Naive thymus-derived CD4-positive, alpha-beta T cell (primary cell): ENCODE measurements around the gene SMIM8. TPM values are rescaled to one million over a fixed set of nuclear protein-coding genes. Genes with fewer than 3 reads are reported as not detected.

Source experiments
- ATAC-seq: fragments of 150-1000 bp; cut with Tn5 transposase; 2 replicates; pipeline ENCODE4 v1.10.0; 2021; ENCODE audit warnings: mild to moderate bottlenecking, moderate library complexity
- CTCF ChIA-PET: fragments of 350-600 bp; sonication (Branson Sonifier 250); formaldehyde crosslinking; loops from one replicate; lab custom pipeline; 2021; ENCODE audit warnings: antibody characterized with exemption; lab: Charles Lee
- POLR2A ChIA-PET: fragments of 350-600 bp; sonication (Branson Sonifier 250); formaldehyde crosslinking; loops from one replicate; lab custom pipeline; 2021; ENCODE audit warnings: antibody characterized with exemption, inconsistent platforms; lab: Charles Lee
- DNase-seq, 9 donors: peaks; one replicate each; pipeline versions ENCODE4 v3.0.0 to v3.0.0-alpha.2; 2020 to 2022; ENCODE audit warnings: mixed read lengths in 1 of 9
- H3K27ac ChIP-seq: one replicate; pipeline ENCODE4 v1.7.0; 2013; ENCODE audit warnings: mild to moderate bottlenecking, low read depth, low read length, moderate library complexity
- H3K27me3 ChIP-seq, 2 donors: one replicate each; pipeline ENCODE4 v1.7.0; 2013; ENCODE audit warnings: low read length in 2 of 2, mild to moderate bottlenecking in 2 of 2, moderate library complexity in 2 of 2; ENCODE audit not compliant: control insufficient read depth in 2 of 2, insufficient read depth in 2 of 2
- H3K36me3 ChIP-seq, 3 experiments: 1 replicate in 2 of 3; 2 replicates in 1 of 3; pipeline ENCODE4 v1.7.0; 2013; ENCODE audit warnings: low read length in 3 of 3, mild to moderate bottlenecking in 3 of 3, moderate library complexity in 1 of 3; ENCODE audit not compliant: insufficient read depth in 3 of 3, control insufficient read depth in 2 of 3
- H3K4me1 ChIP-seq, 2 donors: one replicate each; pipeline ENCODE4 v1.7.0; 2013; ENCODE audit warnings: low read length in 2 of 2, mild to moderate bottlenecking in 2 of 2, moderate library complexity in 1 of 2; ENCODE audit not compliant: control insufficient read depth in 2 of 2, insufficient read depth in 2 of 2
- H3K4me3 ChIP-seq: 2 replicates; pipeline ENCODE4 v1.7.0; 2013; ENCODE audit warnings: mild to moderate bottlenecking, low read length
- H3K9me3 ChIP-seq, 3 experiments: 1 replicate in 2 of 3; 2 replicates in 1 of 3; pipeline ENCODE4 v1.7.0; 2013; ENCODE audit warnings: low read length in 3 of 3; ENCODE audit not compliant: control insufficient read depth in 2 of 3
- H3K27ac Mint-ChIP-seq, 9 donors: one replicate each; pipeline ENCODE4 v1.8.0; 2020 to 2022; ENCODE audit warnings: mixed read lengths in 9 of 9, mild to moderate bottlenecking in 8 of 9, moderate library complexity in 5 of 9, inconsistent platforms in 2 of 9
- H3K27me3 Mint-ChIP-seq, 5 donors: one replicate each; pipeline ENCODE4 v1.8.0; 2021 to 2022; ENCODE audit warnings: mixed read lengths in 5 of 5, mild to moderate bottlenecking in 1 of 5
- H3K36me3 Mint-ChIP-seq, 5 donors: one replicate each; pipeline ENCODE4 v1.8.0; 2020 to 2022; ENCODE audit warnings: mixed read lengths in 5 of 5, mild to moderate bottlenecking in 3 of 5, inconsistent platforms in 1 of 5
- H3K4me1 Mint-ChIP-seq, 7 donors: one replicate each; pipeline ENCODE4 v1.8.0; 2020 to 2022; ENCODE audit warnings: mixed read lengths in 7 of 7, mild to moderate bottlenecking in 3 of 7, inconsistent platforms in 1 of 7
- H3K4me3 Mint-ChIP-seq, 10 donors: one replicate each; pipeline ENCODE4 v1.8.0; 2020 to 2022; ENCODE audit warnings: mild to moderate bottlenecking in 10 of 10, mixed read lengths in 10 of 10, moderate library complexity in 6 of 10, inconsistent platforms in 2 of 10
- H3K9me3 Mint-ChIP-seq, 11 donors: one replicate each; pipeline ENCODE4 v1.8.0; 2020 to 2022; ENCODE audit warnings: mixed read lengths in 11 of 11, mild to moderate bottlenecking in 4 of 11, inconsistent platforms in 1 of 11, moderate library complexity in 1 of 11
- intact Hi-C, 2 donors: fragments of 100-400 bp; cut with micrococcal nuclease; formaldehyde crosslinking; loops; one replicate each; pipeline ENCODE4 v1.15.1; 2023
- polyA plus RNA-seq, 2 donors: library from polyadenylated mRNA; unstranded; fragments of 300-500 nt; fragmentation: Illumina TruSeq; gene quantifications; one replicate each; pipeline ENCODE4 v1.2.3, GENCODE V29; 2021
- total RNA-seq, 6 experiments: library from RNA in 5 of 6; stranded (reverse) in 5 of 6; gene quantifications; 1 replicate in 5 of 6; 2 replicates in 1 of 6; pipeline ENCODE4 v1.2.3 and lab custom pipeline; 2021 to 2026

Gene SMIM8
- total and polyA plus RNA-seq, 7 experiments from 2014 or later, result 7.3 to 18.1 (median 11.7) TPM

DNA sequence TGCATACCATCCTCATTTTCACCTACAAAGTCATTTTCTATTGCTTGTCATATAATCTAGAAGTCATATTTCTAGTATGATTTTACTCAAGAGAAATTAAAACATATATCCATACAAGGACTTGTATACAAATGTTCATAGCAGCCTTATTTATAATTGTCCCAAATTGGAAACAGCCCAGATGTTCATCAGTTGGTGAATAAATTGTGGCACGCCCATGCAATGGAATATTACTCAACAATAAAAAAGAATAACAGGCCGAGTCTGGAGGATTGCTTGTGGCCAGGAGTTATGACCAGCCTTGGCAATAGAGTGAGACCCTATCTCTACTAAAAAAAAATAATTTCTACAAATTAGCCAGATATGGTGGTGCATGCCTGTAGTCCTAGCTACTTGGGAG lies 51.0 kb downstream of the SMIM8 start:
- intact Hi-C loops, result no loop called here
- H3K27ac Mint-ChIP-seq, result no peak overlapping the region
- H3K4me1 Mint-ChIP-seq, result peaks cover 0 to 3% (median 0%) of the 10 kb centered on the region in 7 donors
- H3K27me3 Mint-ChIP-seq, result no peaks in the 10 kb centered on the region
- H3K9me3 Mint-ChIP-seq, result peaks cover 0 to 11% (median 0%) of the 10 kb centered on the region in 11 donors
- ATAC-seq (no peak), DNase-seq (no peak)
- Histone ChIP-seq H3K27me3 (no peaks in the 10 kb centered on the region), H3K4me1 (no peaks in the 10 kb centered on the region), H3K4me3 (no peak overlapping the region), H3K36me3 (no peaks in the 10 kb centered on the region), H3K27ac (no peak overlapping the region), H3K9me3 (no peaks in the 10 kb centered on the region)
- ChIA-PET POLR2A (no interaction called here), CTCF (no interaction called here)
- H3K4me3 Mint-ChIP-seq, result no peak overlapping the region
- peaks cover 0 to 19% (median 17%) of the 10 kb centered on the region in 5 donors for H3K36me3 Mint-ChIP-seq

DNA sequence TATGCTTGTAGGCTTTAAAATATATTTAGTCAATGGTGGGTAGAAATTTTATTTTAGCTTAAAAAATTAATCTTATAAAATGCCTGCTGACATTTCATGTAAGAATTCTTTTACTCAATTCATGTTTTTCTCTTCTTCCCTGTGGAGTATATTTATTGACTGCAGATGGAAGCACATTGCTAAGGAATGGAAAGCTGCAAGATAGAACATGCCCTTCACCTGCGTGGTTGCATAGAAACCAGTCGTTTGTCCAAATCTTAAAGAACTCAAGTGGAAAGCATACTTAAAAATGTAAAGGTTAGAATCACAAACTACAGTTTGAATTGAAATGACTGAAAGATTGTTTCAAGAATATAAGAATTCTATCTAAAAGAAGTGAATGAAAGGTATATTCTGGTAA lies 52.9 kb downstream of the SMIM8 start:
- ChIA-PET POLR2A (no interaction called here), CTCF (no interaction called here)
- peaks cover 0 to 1% (median 0%) of the 10 kb centered on the region in 11 donors for H3K9me3 Mint-ChIP-seq
- H3K36me3 Mint-ChIP-seq, result peaks cover 0 to 19% (median 11%) of the 10 kb centered on the region in 5 donors
- no peak overlapping the region for H3K27ac Mint-ChIP-seq
- peaks cover 0 to 3% (median 0%) of the 10 kb centered on the region in 7 donors for H3K4me1 Mint-ChIP-seq
- Histone ChIP-seq H3K27me3 (no peaks in the 10 kb centered on the region), H3K9me3 (no peaks in the 10 kb centered on the region), H3K4me1 (no peaks in the 10 kb centered on the region), H3K4me3 (no peak overlapping the region), H3K27ac (no peak overlapping the region), H3K36me3 (no peaks in the 10 kb centered on the region)
- H3K4me3 Mint-ChIP-seq, result no peak overlapping the region
- no peak for ATAC-seq
- no peaks in the 10 kb centered on the region for H3K27me3 Mint-ChIP-seq
- intact Hi-C loops, result no loop called here
- no peak for DNase-seq

DNA sequence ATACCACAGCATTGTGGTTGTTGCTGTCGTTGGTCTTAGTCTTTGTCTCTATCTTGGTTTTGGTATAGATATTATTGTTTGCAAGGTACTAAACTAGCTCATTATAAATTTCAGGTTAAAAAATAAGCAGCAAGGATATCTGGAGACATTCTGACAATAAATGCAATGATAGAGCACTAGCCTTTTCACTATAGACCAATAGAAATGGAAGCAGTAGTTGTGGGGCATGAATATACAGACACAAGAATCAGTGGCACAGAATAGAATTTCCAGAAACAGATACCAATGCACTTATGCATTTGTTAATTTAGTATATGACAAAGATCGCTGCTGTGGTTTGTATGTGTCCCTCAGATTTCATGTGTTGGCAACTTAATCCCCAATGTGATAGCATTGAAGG lies 54.3 kb downstream of the SMIM8 start:
- POLR2A ChIA-PET, result no interaction called here
- Mint-ChIP-seq H3K27ac (no peak overlapping the region), H3K4me3 (no peak overlapping the region), H3K36me3 (peaks cover 0 to 19% (median 11%) of the 10 kb centered on the region in 5 donors), H3K27me3 (no peaks in the 10 kb centered on the region), H3K4me1 (peaks cover 0 to 3% (median 0%) of the 10 kb centered on the region in 7 donors), H3K9me3 (peaks cover 0 to 1% (median 0%) of the 10 kb centered on the region in 11 donors)
- no peaks in the 10 kb centered on the region for H3K36me3 ChIP-seq
- no peak for DNase-seq
- intact Hi-C loops, result no loop called here
- no peak for ATAC-seq
- no peaks in the 10 kb centered on the region for H3K9me3 ChIP-seq
- H3K27ac ChIP-seq, result no peak overlapping the region
- no peaks in the 10 kb centered on the region for H3K4me1 ChIP-seq
- no peak overlapping the region for H3K4me3 ChIP-seq
- no peaks in the 10 kb centered on the region for H3K27me3 ChIP-seq
- CTCF ChIA-PET, result no interaction called here

DNA sequence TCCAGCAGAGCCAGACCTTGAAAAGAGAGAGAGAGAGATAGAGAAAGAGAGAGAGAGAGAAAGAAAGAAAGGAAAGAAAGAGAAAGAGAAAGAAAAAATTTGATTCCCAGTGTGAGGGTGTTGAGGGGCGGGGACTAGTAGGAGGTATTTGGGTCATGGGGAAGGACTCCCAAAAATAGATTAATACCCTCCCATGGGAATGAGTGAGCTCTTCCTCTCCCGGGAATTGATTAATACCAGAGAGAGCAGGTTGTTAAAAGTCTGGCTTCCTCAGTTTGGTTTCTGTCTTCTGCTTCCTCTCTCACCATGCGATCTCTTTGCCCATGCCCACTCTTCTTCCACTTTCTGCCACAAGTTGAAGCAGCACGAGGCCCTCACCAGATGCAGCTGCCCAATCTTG lies 56.6 kb downstream of the SMIM8 start:
- DNase-seq (no peak), ATAC-seq (no peak)
- no peak overlapping the region for H3K4me3 Mint-ChIP-seq
- no peaks in the 10 kb centered on the region for H3K4me1 ChIP-seq
- H3K9me3 Mint-ChIP-seq, result peaks cover 0 to 1% (median 0%) of the 10 kb centered on the region in 11 donors
- no peak overlapping the region for H3K27ac ChIP-seq
- H3K27ac Mint-ChIP-seq, result no peak overlapping the region
- ChIA-PET POLR2A (no interaction called here), CTCF (no interaction called here)
- H3K9me3 ChIP-seq, result no peaks in the 10 kb centered on the region
- no peak overlapping the region for H3K4me3 ChIP-seq
- peaks cover 0 to 15% (median 7%) of the 10 kb centered on the region in 5 donors for H3K36me3 Mint-ChIP-seq
- peaks cover 0 to 3% (median 0%) of the 10 kb centered on the region in 7 donors for H3K4me1 Mint-ChIP-seq
- H3K27me3 ChIP-seq, result no peaks in the 10 kb centered on the region
- no peaks in the 10 kb centered on the region for H3K27me3 Mint-ChIP-seq
- no peaks in the 10 kb centered on the region for H3K36me3 ChIP-seq
- intact Hi-C loops, result no loop called here

DNA sequence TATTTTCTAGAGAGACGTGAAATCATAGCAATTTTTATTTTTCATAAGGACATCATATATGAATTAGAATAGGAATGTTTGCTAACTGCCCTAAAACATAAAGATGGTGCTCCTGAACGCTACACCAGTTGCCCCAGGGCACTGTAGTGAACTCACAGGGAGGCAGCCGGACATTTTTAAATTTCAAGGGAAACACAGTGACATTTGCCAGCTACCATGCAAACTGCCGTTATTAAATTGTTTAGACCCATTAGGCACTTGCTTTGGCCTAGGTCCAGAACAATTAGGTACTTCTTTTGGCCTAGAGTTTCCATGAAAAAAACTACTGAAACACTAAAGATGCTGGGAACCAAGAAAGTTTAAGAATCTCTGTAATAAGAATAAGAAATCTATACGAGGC lies 60.5 kb downstream of the SMIM8 start:
- Mint-ChIP-seq H3K9me3 (no peaks in the 10 kb centered on the region), H3K4me3 (no peak overlapping the region), H3K27me3 (no peaks in the 10 kb centered on the region), H3K4me1 (peaks cover 0 to 3% (median 0%) of the 10 kb centered on the region in 7 donors), H3K36me3 (peaks cover 0 to 8% (median 4%) of the 10 kb centered on the region in 5 donors), H3K27ac (no peak overlapping the region)
- intact Hi-C loops, result no loop called here
- ChIA-PET CTCF (no interaction called here), POLR2A (no interaction called here)
- H3K9me3 ChIP-seq, result no peaks in the 10 kb centered on the region
- H3K27me3 ChIP-seq, result no peaks in the 10 kb centered on the region
- ATAC-seq (no peak), DNase-seq (no peak)
- H3K36me3 ChIP-seq, result no peaks in the 10 kb centered on the region
- H3K4me1 ChIP-seq, result no peaks in the 10 kb centered on the region
- no peak overlapping the region for H3K4me3 ChIP-seq
- no peak overlapping the region for H3K27ac ChIP-seq

DNA sequence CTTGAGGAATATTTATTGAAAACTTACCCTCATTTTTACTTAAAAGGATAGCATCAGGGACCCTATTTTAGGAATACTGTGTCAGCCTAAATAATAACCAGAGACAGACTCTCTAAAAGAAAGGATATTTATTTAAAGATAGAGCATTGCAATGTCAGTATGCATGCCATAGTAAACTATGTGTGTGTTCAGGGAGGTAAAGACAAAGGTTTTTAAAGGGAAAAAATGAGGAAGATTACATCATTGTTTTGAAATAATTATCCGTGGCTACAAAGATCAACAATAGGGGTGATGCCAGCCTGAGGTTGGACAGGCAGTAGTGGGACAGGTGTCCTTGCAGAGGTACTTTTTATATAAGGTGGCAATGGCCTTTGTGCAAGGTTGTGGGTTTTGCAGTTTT lies 61.6 kb downstream of the SMIM8 start:
- Histone ChIP-seq H3K27ac (no peak overlapping the region), H3K36me3 (no peaks in the 10 kb centered on the region), H3K9me3 (no peaks in the 10 kb centered on the region), H3K27me3 (no peaks in the 10 kb centered on the region), H3K4me3 (no peak overlapping the region), H3K4me1 (no peaks in the 10 kb centered on the region)
- ChIA-PET CTCF (no interaction called here), POLR2A (no interaction called here)
- DNase-seq (no peak), ATAC-seq (no peak)
- no peak overlapping the region for H3K4me3 Mint-ChIP-seq
- H3K27ac Mint-ChIP-seq, result peak overlapping the region in 1 of 9 donors; percentile 14
- H3K36me3 Mint-ChIP-seq, result peaks cover 0 to 4% (median under 1%) of the 10 kb centered on the region in 5 donors
- H3K9me3 Mint-ChIP-seq, result no peaks in the 10 kb centered on the region
- H3K27me3 Mint-ChIP-seq, result no peaks in the 10 kb centered on the region
- no peaks in the 10 kb centered on the region for H3K4me1 Mint-ChIP-seq
- intact Hi-C loops, result no loop called here

DNA sequence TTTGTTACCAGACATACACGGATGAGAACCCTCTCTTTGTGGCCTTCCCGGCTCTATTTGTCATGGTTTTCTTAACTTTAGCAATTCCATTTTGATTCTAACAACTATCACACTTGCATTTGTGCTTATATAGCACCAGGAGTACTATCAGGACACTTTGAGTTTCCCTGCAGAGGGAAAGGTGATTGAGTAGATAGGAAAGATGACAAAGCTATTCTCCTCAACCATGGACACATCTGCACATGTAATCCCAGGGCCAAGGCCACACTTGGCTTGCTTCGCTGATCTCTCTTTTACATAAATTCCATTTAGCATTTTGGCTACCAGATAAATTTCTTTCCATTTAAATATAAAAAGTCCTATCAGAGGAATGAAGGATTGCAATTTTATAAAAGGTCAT lies 62.1 kb downstream of the SMIM8 start:
- peaks cover 0 to 4% (median 0%) of the 10 kb centered on the region in 5 donors for H3K36me3 Mint-ChIP-seq
- Histone ChIP-seq H3K4me1 (no peaks in the 10 kb centered on the region), H3K27ac (no peak overlapping the region), H3K27me3 (no peaks in the 10 kb centered on the region), H3K9me3 (no peaks in the 10 kb centered on the region), H3K4me3 (no peak overlapping the region), H3K36me3 (no peaks in the 10 kb centered on the region)
- no peaks in the 10 kb centered on the region for H3K27me3 Mint-ChIP-seq
- intact Hi-C loops, result no loop called here
- POLR2A ChIA-PET, result no interaction called here
- no peak overlapping the region for H3K4me3 Mint-ChIP-seq
- no peaks in the 10 kb centered on the region for H3K4me1 Mint-ChIP-seq
- H3K27ac Mint-ChIP-seq, result no peak overlapping the region
- ATAC-seq (no peak), DNase-seq (no peak)
- H3K9me3 Mint-ChIP-seq, result no peaks in the 10 kb centered on the region
- CTCF ChIA-PET, result interaction anchor here (0.8 kb wide), 1 partner anchor 9 kb away, joined by 4 read pairs; no protein-coding TSS in a partner anchor
